Coronary artery (tissue), 2 donors: Measurements from ENCODE around the gene GJD2.

ENCODE experiments used
- DNase-seq: peaks from one replicate; pipeline ENCODE4 v3.0.0-alpha.2; 2017; ENCODE audit warnings: low spot score
- H3K27ac ChIP-seq, 2 donors: fragments of 200-600 bp; sonication (generic); one replicate each; pipeline ENCODE4 v1.5.1; 2016 to 2019
- H3K4me3 ChIP-seq: fragments of 200-600 bp; sonication (generic); 2 replicates; pipeline ENCODE4 v1.5.1; 2016; ENCODE audit warnings: mild to moderate bottlenecking, moderate library complexity
- CTCF ChIP-seq: fragments of 200-600 bp; sonication (generic); IDR thresholded peaks from one replicate; pipeline ENCODE4 v1.5.1; 2019; ENCODE audit warnings: antibody characterized with exemption

The GJD2 gene

GRCh38 chr15:34759992-34760391 is 5.2 kb upstream of the GJD2 start:
- no peak for TF ChIP-seq CTCF

GRCh38 chr15:34759347-34759746 is 4.5 kb upstream of the GJD2 start:
- no peak for TF ChIP-seq CTCF
- H3K27ac ChIP-seq, result no peak overlapping the region
- DNase-seq, result no peak
- H3K4me3 ChIP-seq, result no peak overlapping the region

More at GRCh38 chr15:34759992-34760391, 5.2 kb upstream of the GJD2 start:
- Histone ChIP-seq H3K4me3 (no peak overlapping the region), H3K27ac (no peak overlapping the region)
- no peak for DNase-seq

- DNase-seq, result no peak
- Histone ChIP-seq H3K27ac (no peak overlapping the region), H3K4me3 (no peak overlapping the region)
- TF ChIP-seq CTCF, result no peak
These were observed 2.5 kb upstream of the GJD2 start for GRCh38 chr15:34757262-34757661.

- DNase-seq, result no peak
- no peak overlapping the region for H3K4me3 ChIP-seq
- no peak overlapping the region for H3K27ac ChIP-seq
- TF ChIP-seq CTCF, result no peak
These were observed 598 bp upstream of the GJD2 start for GRCh38 chr15:34755419-34755773.

GRCh38 chr15:34754171-34754601 is 612 bp downstream of the GJD2 start:
- no peak for DNase-seq
- no peak overlapping the region for H3K27ac ChIP-seq
- peak overlapping the region; percentile 61 for H3K4me3 ChIP-seq
- no peak for TF ChIP-seq CTCF

GRCh38 chr15:34753236-34753894 is 1.4 kb downstream of the GJD2 start:
- DNase-seq, result no peak
- no peak overlapping the region for H3K27ac ChIP-seq
- H3K4me3 ChIP-seq, result no peak overlapping the region
- TF ChIP-seq CTCF, result no peak

GRCh38 chr15:34749691-34750090 is 5.1 kb downstream of the GJD2 start:
- no peak overlapping the region for H3K4me3 ChIP-seq
- H3K27ac ChIP-seq, result no peak overlapping the region
- DNase-seq, result no peak
- no peak for TF ChIP-seq CTCF
